ENCODE measurements around the gene ERC2. TPM values are rescaled to one million over a fixed set of nuclear protein-coding genes. Genes with fewer than 3 reads are reported as not detected.
A peak's percentile ranks its signal among the peaks of the same experiment; 100 is the strongest.

The ERC2 gene
- total RNA-seq, 1 experiment from 2014 or later, result 0.77 TPM

GRCh38 chr3:56324473-56324872, 143.8 kb downstream of the ERC2 start:
- H3F3A ChIP-seq (ENCODE audit: low read length, unreplicated experiment), result no peaks in the 10 kb centered on the region
- no peaks in the 10 kb centered on the region for H3K4me1 ChIP-seq (ENCODE audit: insufficient read depth, low read length)
- H3K9ac ChIP-seq (ENCODE audit: low read length), result no peak overlapping the region
- no peak overlapping the region for H3K27ac ChIP-seq (ENCODE audit: low read length)
- intact Hi-C loops (cut with micrococcal nuclease), result no loop called here
- CTCF ChIA-PET, result no interaction called here
- POLR2A ChIA-PET (ENCODE audit: unreplicated experiment), result no interaction called here
- H3K9me2 ChIP-seq (replicated peaks; ENCODE audit: low read length), result no peaks in the 10 kb centered on the region
- ATAC-seq (no peak), DNase-seq (no peak)
- H3K4me2 ChIP-seq (ENCODE audit: low read length), result no peak overlapping the region
- TF ChIP-seq EZH2 (IDR thresholded peaks at IDR 0.05; ENCODE audit: low read length, unreplicated experiment), result no peak
- TF ChIP-seq, protein P1, sequence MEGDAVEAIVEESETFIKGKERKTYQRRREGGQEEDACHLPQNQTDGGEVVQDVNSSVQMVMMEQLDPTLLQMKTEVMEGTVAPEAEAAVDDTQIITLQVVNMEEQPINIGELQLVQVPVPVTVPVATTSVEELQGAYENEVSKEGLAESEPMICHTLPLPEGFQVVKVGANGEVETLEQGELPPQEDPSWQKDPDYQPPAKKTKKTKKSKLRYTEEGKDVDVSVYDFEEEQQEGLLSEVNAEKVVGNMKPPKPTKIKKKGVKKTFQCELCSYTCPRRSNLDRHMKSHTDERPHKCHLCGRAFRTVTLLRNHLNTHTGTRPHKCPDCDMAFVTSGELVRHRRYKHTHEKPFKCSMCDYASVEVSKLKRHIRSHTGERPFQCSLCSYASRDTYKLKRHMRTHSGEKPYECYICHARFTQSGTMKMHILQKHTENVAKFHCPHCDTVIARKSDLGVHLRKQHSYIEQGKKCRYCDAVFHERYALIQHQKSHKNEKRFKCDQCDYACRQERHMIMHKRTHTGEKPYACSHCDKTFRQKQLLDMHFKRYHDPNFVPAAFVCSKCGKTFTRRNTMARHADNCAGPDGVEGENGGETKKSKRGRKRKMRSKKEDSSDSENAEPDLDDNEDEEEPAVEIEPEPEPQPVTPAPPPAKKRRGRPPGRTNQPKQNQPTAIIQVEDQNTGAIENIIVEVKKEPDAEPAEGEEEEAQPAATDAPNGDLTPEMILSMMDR (conservative IDR thresholded peaks at IDR 0.05; ENCODE audit: low read depth, low read length), result no peak
- no peak for TF ChIP-seq EZH2phosphoT487 (IDR thresholded peaks at IDR 0.05; ENCODE audit: borderline replicate concordance, low read length)
- H3K9me3 ChIP-seq (ENCODE audit: low read length), result no peaks in the 10 kb centered on the region
- BruUV-seq (replicated peaks), result no TSS peak
- H4K20me1 ChIP-seq (ENCODE audit: low read length), result no peaks in the 10 kb centered on the region
- no peak overlapping the region for H2AFZ ChIP-seq (ENCODE audit: low read length)
- no peak overlapping the region for H3K4me3 ChIP-seq (ENCODE audit: low read length)
- H3K79me2 ChIP-seq (ENCODE audit: low read length), result no peaks in the 10 kb centered on the region
- H3K36me3 ChIP-seq (ENCODE audit: low read depth, low read length), result no peaks in the 10 kb centered on the region
- peaks cover 11% of the 10 kb centered on the region; the same call in 1 of the 2 replicates for H3K27me3 ChIP-seq (ENCODE audit: low read length)

- Histone ChIP-seq H3K9me2 (replicated peaks; ENCODE audit: low read length) (no peaks in the 10 kb centered on the region), H3K27me3 (ENCODE audit: low read length) (peaks cover 6% of the 10 kb centered on the region; the same call in 1 of the 2 replicates), H3K9me3 (ENCODE audit: low read length) (no peaks in the 10 kb centered on the region), H3K4me1 (ENCODE audit: insufficient read depth, low read length) (no peaks in the 10 kb centered on the region), H2AFZ (ENCODE audit: low read length) (no peak overlapping the region), H3K27ac (ENCODE audit: low read length) (no peak overlapping the region), H3K36me3 (ENCODE audit: low read depth, low read length) (no peaks in the 10 kb centered on the region), H3K79me2 (ENCODE audit: low read length) (no peaks in the 10 kb centered on the region), H3K9ac (ENCODE audit: low read length) (no peak overlapping the region), H4K20me1 (ENCODE audit: low read length) (no peaks in the 10 kb centered on the region), H3K4me3 (ENCODE audit: low read length) (no peak overlapping the region), H3F3A (ENCODE audit: low read length, unreplicated experiment) (no peaks in the 10 kb centered on the region), H3K4me2 (ENCODE audit: low read length) (no peak overlapping the region)
- ChIA-PET CTCF (no interaction called here), POLR2A (ENCODE audit: unreplicated experiment) (no interaction called here)
- intact Hi-C loops (cut with micrococcal nuclease), result no loop called here
- BruUV-seq (replicated peaks), result no TSS peak
- ATAC-seq (peak; percentile 60), DNase-seq (peak; percentile 43)
- TF ChIP-seq EZH2 (IDR thresholded peaks at IDR 0.05; ENCODE audit: low read length, unreplicated experiment) (no peak), EZH2phosphoT487 (IDR thresholded peaks at IDR 0.05; ENCODE audit: borderline replicate concordance, low read length) (no peak)
These were observed 144.3 kb downstream of the ERC2 start for GRCh38 chr3:56323986-56324420.

GRCh38 chr3:56322862-56323261, 145.4 kb downstream of the ERC2 start:
- ChIA-PET CTCF (no interaction called here), POLR2A (ENCODE audit: unreplicated experiment) (no interaction called here)
- BruUV-seq (replicated peaks), result no TSS peak
- H3K9me3 ChIP-seq (ENCODE audit: low read length), result no peaks in the 10 kb centered on the region
- no peak overlapping the region for H2AFZ ChIP-seq (ENCODE audit: low read length)
- no peak overlapping the region for H3K27ac ChIP-seq (ENCODE audit: low read length)
- no peak for DNase-seq
- TF ChIP-seq EZH2phosphoT487 (IDR thresholded peaks at IDR 0.05; ENCODE audit: borderline replicate concordance, low read length), result no peak
- no peak for TF ChIP-seq EZH2 (IDR thresholded peaks at IDR 0.05; ENCODE audit: low read length, unreplicated experiment)
- TF ChIP-seq, protein P1 (conservative IDR thresholded peaks at IDR 0.05; ENCODE audit: low read depth, low read length), result no peak
- H3K79me2 ChIP-seq (ENCODE audit: low read length), result no peaks in the 10 kb centered on the region
- no peak for ATAC-seq
- H3K36me3 ChIP-seq (ENCODE audit: low read depth, low read length), result no peaks in the 10 kb centered on the region
- intact Hi-C loops (cut with micrococcal nuclease), result no loop called here
- H3F3A ChIP-seq (ENCODE audit: low read length, unreplicated experiment), result no peaks in the 10 kb centered on the region
- no peak overlapping the region for H3K4me3 ChIP-seq (ENCODE audit: low read length)
- H3K4me2 ChIP-seq (ENCODE audit: low read length), result no peak overlapping the region
- H3K27me3 ChIP-seq (ENCODE audit: low read length), result peaks cover 6% of the 10 kb centered on the region; the same call in 1 of the 2 replicates
- no peak overlapping the region for H3K9ac ChIP-seq (ENCODE audit: low read length)
- H3K4me1 ChIP-seq (ENCODE audit: insufficient read depth, low read length), result no peaks in the 10 kb centered on the region
- H4K20me1 ChIP-seq (ENCODE audit: low read length), result no peaks in the 10 kb centered on the region
- H3K9me2 ChIP-seq (replicated peaks; ENCODE audit: low read length), result no peaks in the 10 kb centered on the region

All from PC-3 (cell line).